Parathyroid adenoma (tissue), 2 donors: Measurements from ENCODE around the gene CFAP20DC.

Experiments used
- H2AFZ ChIP-seq: fragments of 300-600 bp; sonication (generic); one replicate; pipeline ENCODE4 v1.7.0; 2017; ENCODE audit warnings: antibody characterized with exemption, mild to moderate bottlenecking
- H3K27ac ChIP-seq: fragments of 300-600 bp; sonication (generic); one replicate; pipeline ENCODE4 v1.7.0; 2017
- H3K27me3 ChIP-seq: fragments of 300-600 bp; sonication (generic); one replicate; pipeline ENCODE4 v1.7.0; 2017; ENCODE audit warnings: low read length; ENCODE audit not compliant: control insufficient read depth, insufficient read depth
- H3K36me3 ChIP-seq: fragments of 300-600 bp; sonication (generic); one replicate; pipeline ENCODE4 v1.7.0; 2017; ENCODE audit warnings: low read length; ENCODE audit not compliant: control insufficient read depth, insufficient read depth
- H3K4me1 ChIP-seq: fragments of 300-600 bp; sonication (generic); one replicate; pipeline ENCODE4 v1.7.0; 2017; ENCODE audit warnings: control low read depth
- H3K4me2 ChIP-seq: fragments of 300-600 bp; sonication (generic); one replicate; pipeline ENCODE4 v1.7.0; 2017; ENCODE audit warnings: low read length
- H3K4me3 ChIP-seq: fragments of 300-600 bp; sonication (generic); one replicate; pipeline ENCODE4 v1.7.0; 2017; ENCODE audit warnings: low read depth, low read length
- H3K79me2 ChIP-seq: fragments of 300-600 bp; sonication (generic); one replicate; pipeline ENCODE4 v1.7.0; 2017; ENCODE audit warnings: control low read depth
- H3K9ac ChIP-seq: fragments of 300-600 bp; sonication (generic); one replicate; pipeline ENCODE4 v1.7.0; 2017; ENCODE audit warnings: mild to moderate bottlenecking
- H3K9me3 ChIP-seq: fragments of 300-600 bp; sonication (generic); one replicate; pipeline ENCODE4 v1.7.0; 2017; ENCODE audit warnings: low read length; ENCODE audit not compliant: control insufficient read depth
- TF ChIP-seq, protein P1 (sequence below): fragments of 300-600 bp; sonication (generic); IDR thresholded peaks from one replicate; pipeline ENCODE4 v1.7.0; 2017; ENCODE audit warnings: antibody characterized with exemption, mild to moderate bottlenecking
- donor health status: primary hyperparathyroidism.

CFAP20DC gene

DNA sequence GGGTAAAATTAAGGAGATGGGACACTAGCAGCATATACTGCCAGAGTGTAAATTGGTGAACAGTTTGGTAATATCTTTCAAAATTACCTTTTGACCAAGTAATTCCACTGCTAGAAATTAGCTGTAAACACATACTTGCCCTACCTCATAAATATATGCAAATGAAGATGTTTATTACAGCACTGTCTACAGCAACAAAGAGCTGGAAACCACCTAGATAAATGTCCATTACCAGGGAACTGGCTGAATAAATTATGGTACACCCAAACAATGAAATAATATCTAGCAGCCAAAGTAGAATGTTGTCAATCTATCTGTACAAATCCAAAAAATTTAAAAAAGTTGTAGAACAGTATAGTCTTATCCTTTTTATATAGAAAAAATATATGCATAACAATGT is 277.4 kb downstream of the CFAP20DC start:
- no peaks in the 10 kb centered on the region for H3K4me1 ChIP-seq
- no peaks in the 10 kb centered on the region for H3K9me3 ChIP-seq
- H2AFZ ChIP-seq = no peak overlapping the region
- no peak overlapping the region for H3K9ac ChIP-seq
- H3K79me2 ChIP-seq = no peaks in the 10 kb centered on the region
- H3K4me3 ChIP-seq = no peak overlapping the region
- H3K36me3 ChIP-seq = no peaks in the 10 kb centered on the region
- H3K27ac ChIP-seq = no peak overlapping the region
- H3K27me3 ChIP-seq = no peaks in the 10 kb centered on the region
- TF ChIP-seq, protein P1, sequence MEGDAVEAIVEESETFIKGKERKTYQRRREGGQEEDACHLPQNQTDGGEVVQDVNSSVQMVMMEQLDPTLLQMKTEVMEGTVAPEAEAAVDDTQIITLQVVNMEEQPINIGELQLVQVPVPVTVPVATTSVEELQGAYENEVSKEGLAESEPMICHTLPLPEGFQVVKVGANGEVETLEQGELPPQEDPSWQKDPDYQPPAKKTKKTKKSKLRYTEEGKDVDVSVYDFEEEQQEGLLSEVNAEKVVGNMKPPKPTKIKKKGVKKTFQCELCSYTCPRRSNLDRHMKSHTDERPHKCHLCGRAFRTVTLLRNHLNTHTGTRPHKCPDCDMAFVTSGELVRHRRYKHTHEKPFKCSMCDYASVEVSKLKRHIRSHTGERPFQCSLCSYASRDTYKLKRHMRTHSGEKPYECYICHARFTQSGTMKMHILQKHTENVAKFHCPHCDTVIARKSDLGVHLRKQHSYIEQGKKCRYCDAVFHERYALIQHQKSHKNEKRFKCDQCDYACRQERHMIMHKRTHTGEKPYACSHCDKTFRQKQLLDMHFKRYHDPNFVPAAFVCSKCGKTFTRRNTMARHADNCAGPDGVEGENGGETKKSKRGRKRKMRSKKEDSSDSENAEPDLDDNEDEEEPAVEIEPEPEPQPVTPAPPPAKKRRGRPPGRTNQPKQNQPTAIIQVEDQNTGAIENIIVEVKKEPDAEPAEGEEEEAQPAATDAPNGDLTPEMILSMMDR = no peak
- H3K4me2 ChIP-seq = no peak overlapping the region

DNA sequence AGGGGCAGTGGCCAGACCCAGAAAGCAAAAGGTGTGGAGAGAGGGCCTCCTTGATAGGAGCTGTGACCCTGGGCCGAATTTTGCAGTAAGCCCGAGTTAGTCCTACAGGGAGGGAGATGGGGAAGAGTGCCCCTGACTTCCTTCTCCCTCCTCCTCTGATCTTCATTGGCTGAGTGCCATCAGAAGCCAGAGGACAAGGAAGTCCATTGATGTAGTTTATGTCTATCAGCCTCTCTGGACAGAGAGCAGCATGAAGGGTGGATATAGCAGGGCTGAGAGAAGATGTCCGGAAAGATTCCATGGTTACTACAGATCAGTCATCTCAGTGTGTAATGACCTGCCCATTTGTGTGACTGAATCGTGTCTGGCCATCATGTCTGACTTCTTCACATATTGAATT is 280.8 kb downstream of the CFAP20DC start:
- H3K4me3 ChIP-seq = no peak overlapping the region
- H3K27ac ChIP-seq = no peak overlapping the region
- no peaks in the 10 kb centered on the region for H3K79me2 ChIP-seq
- H3K27me3 ChIP-seq = no peaks in the 10 kb centered on the region
- H3K9ac ChIP-seq = no peak overlapping the region
- no peak overlapping the region for H2AFZ ChIP-seq
- no peaks in the 10 kb centered on the region for H3K9me3 ChIP-seq
- TF ChIP-seq, protein P1 = no peak
- H3K4me1 ChIP-seq = no peaks in the 10 kb centered on the region
- H3K36me3 ChIP-seq = no peaks in the 10 kb centered on the region
- no peak overlapping the region for H3K4me2 ChIP-seq

DNA sequence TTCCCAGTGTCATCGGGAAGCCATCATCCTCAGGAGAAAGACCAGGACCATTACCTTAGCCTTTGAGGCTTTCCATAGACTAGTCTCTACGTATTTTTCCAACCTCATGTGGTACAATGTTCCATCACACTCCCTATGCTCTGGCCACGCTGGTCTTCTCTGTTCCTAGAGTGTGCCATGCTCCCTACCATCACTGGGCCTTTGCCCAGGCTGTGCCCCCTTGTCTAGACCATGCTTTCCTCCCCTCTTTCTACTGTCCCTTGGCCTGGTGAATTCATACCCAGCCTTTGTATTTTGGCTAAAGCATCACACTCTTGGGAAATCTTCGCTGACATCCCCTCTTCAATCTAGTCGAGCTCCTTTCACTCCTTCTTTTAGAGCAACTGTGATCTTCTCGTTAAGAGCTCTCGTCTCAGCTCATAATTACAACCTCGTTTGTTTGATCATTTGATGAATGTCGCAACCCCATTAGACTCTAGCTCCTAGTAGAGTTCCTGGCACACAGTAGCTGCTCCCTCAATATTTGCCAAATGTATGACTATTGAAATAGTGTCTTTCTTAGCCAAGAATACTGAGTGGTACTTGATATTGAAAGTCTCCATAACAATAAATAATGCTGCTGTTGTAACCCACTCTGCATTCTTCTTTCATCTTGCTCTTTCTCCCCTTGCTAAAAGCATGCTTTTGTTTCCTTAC is 283.1 kb downstream of the CFAP20DC start:
- H2AFZ ChIP-seq = no peak overlapping the region
- TF ChIP-seq, protein P1 = no peak
- no peaks in the 10 kb centered on the region for H3K9me3 ChIP-seq
- no peaks in the 10 kb centered on the region for H3K27me3 ChIP-seq
- no peaks in the 10 kb centered on the region for H3K4me1 ChIP-seq
- no peak overlapping the region for H3K9ac ChIP-seq
- H3K36me3 ChIP-seq = no peaks in the 10 kb centered on the region
- H3K4me3 ChIP-seq = no peak overlapping the region
- H3K27ac ChIP-seq = no peak overlapping the region
- no peak overlapping the region for H3K4me2 ChIP-seq
- no peaks in the 10 kb centered on the region for H3K79me2 ChIP-seq

DNA sequence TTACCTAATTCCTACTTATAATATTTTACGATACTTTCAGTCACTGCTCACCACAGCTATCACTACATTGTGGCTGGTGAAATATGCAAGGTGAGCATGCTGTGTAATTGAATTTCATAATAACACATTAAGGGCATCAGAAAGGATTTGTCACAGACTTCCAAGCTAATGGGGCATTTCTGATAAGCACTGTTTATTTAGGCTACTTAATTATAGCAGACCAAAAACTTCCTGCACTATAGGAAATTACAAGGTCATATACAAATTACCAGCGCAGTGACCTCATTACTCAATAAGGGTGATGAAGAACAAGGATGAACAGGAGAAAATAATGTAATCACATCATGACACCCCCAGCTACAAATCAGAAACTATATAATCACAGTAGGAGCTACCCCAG is 294.7 kb downstream of the CFAP20DC start:
- Histone ChIP-seq H3K4me2 (no peak overlapping the region), H3K79me2 (no peaks in the 10 kb centered on the region), H3K9me3 (no peaks in the 10 kb centered on the region), H3K4me1 (no peaks in the 10 kb centered on the region), H3K4me3 (no peak overlapping the region), H3K36me3 (no peaks in the 10 kb centered on the region), H2AFZ (no peak overlapping the region), H3K27me3 (no peaks in the 10 kb centered on the region), H3K27ac (no peak overlapping the region), H3K9ac (no peak overlapping the region)
- TF ChIP-seq, protein P1 = no peak

DNA sequence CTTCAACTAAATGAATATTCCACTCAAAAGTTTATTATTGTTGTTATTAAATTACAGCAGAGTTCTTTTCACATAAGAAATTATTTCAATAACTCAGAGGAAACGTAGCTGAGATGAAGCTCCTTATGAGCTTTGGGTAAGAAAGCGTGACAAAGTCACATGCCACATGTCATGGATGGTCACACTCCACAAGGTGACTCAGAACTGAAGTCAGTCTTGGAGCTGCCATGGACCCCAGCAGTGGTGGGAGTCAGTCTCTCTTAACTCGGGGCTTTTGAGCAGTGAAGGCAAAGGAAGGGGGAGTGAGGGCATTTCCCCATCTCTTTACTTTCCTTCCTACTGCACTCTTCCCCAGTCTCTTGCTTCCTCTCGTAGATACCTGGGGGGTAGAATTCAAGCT is 295.8 kb downstream of the CFAP20DC start:
- H3K4me1 ChIP-seq = no peaks in the 10 kb centered on the region
- no peak overlapping the region for H2AFZ ChIP-seq
- H3K36me3 ChIP-seq = no peaks in the 10 kb centered on the region
- no peak overlapping the region for H3K4me3 ChIP-seq
- no peak overlapping the region for H3K4me2 ChIP-seq
- no peaks in the 10 kb centered on the region for H3K9me3 ChIP-seq
- no peak overlapping the region for H3K9ac ChIP-seq
- no peaks in the 10 kb centered on the region for H3K79me2 ChIP-seq
- H3K27me3 ChIP-seq = no peaks in the 10 kb centered on the region
- H3K27ac ChIP-seq = no peak overlapping the region
- TF ChIP-seq, protein P1 = no peak
